NCI-H1092 (cell line): ENCODE measurements around the gene ANGPTL2.

Experiments
- DNase-seq: peaks from one replicate; lab custom pipeline; 2025; lab: John Stamatoyannopoulos, UW

Gene ANGPTL2

GRCh38 chr9:127093319-127094020 lies 29.0 kb downstream of the ANGPTL2 start:
- DNase-seq: no peak

GRCh38 chr9:127092041-127092608 lies 30.3 kb downstream of the ANGPTL2 start:
- no peak for DNase-seq

- no peak for DNase-seq
Measured at GRCh38 chr9:127091526-127091925, 30.9 kb downstream of the ANGPTL2 start.

- no peak for DNase-seq
Measured at GRCh38 chr9:127090341-127090985, 32.0 kb downstream of the ANGPTL2 start.

GRCh38 chr9:127089631-127090081 lies 32.8 kb downstream of the ANGPTL2 start:
- no peak for DNase-seq

- no peak for DNase-seq
Measured at GRCh38 chr9:127088724-127089615, 33.5 kb downstream of the ANGPTL2 start.

- no peak for DNase-seq
Measured at GRCh38 chr9:127087836-127088235, 34.6 kb downstream of the ANGPTL2 start.

GRCh38 chr9:127087411-127087810 lies 35.0 kb downstream of the ANGPTL2 start:
- DNase-seq: no peak

- DNase-seq: no peak
Measured at GRCh38 chr9:127086771-127087170, 35.7 kb downstream of the ANGPTL2 start.

- DNase-seq: no peak
Measured at GRCh38 chr9:127085186-127085585, 37.2 kb downstream of the ANGPTL2 start.

- DNase-seq: no peak
Measured at GRCh38 chr9:127084076-127085039, 38.1 kb downstream of the ANGPTL2 start.

GRCh38 chr9:127083138-127083980 lies 39.1 kb downstream of the ANGPTL2 start:
- DNase-seq: no peak

- no peak for DNase-seq
Measured at GRCh38 chr9:127081250-127082185, 40.9 kb downstream of the ANGPTL2 start.

- no peak for DNase-seq
Measured at GRCh38 chr9:127079446-127080140, 42.8 kb downstream of the ANGPTL2 start.

- no peak for DNase-seq
Measured at GRCh38 chr9:127078988-127079387, 43.4 kb downstream of the ANGPTL2 start.

- DNase-seq: no peak
Measured at GRCh38 chr9:127078336-127078735, 44.1 kb downstream of the ANGPTL2 start.

- no peak for DNase-seq
Measured at GRCh38 chr9:127077644-127077946, 44.8 kb downstream of the ANGPTL2 start.

GRCh38 chr9:127076860-127077643 lies 45.4 kb downstream of the ANGPTL2 start:
- DNase-seq: no peak
